Astrocyte (in vitro differentiated cells and primary cell): Measurements from ENCODE around the gene OR9Q1. TPM values are rescaled to one million over a fixed set of nuclear protein-coding genes. Genes with fewer than 3 reads are reported as not detected.

Source experiments
- DNase-seq: peaks from one replicate; pipeline ENCODE4 v3.0.0-alpha.2; 2010; ENCODE audit warnings: low read depth
- FAIRE-seq: peaks from 2 replicates; lab custom pipeline; 2011; peaks lifted over from hg19 to GRCh38; lab: Jason Lieb, UNC
- H2AFZ ChIP-seq: 2 replicates; pipeline ENCODE4 v1.6.0; 2012; ENCODE audit warnings: low read depth, low read length, inconsistent platforms
- H3K27ac ChIP-seq: 2 replicates; pipeline ENCODE4 v1.5.1; 2011; ENCODE audit warnings: low read depth, low read length, inconsistent platforms
- H3K27me3 ChIP-seq: 2 replicates; pipeline ENCODE4 v1.6.0; 2011; ENCODE audit warnings: low read length, inconsistent platforms; ENCODE audit not compliant: insufficient read depth
- H3K36me3 ChIP-seq: 2 replicates; pipeline ENCODE4 v1.5.1; 2011; ENCODE audit warnings: low read length, inconsistent platforms; ENCODE audit not compliant: insufficient read depth
- H3K4me1 ChIP-seq: 2 replicates; pipeline ENCODE4 v1.5.1; 2011; ENCODE audit warnings: low read length, inconsistent platforms; ENCODE audit not compliant: insufficient read depth
- H3K4me2 ChIP-seq: 2 replicates; pipeline ENCODE4 v1.6.0; 2012; ENCODE audit warnings: low read length, inconsistent platforms
- H3K4me3 ChIP-seq: 2 replicates; pipeline ENCODE4 v1.5.1; 2011; ENCODE audit warnings: low read depth, mild to moderate bottlenecking, low read length, inconsistent platforms; ENCODE audit not compliant: insufficient read depth
- H3K79me2 ChIP-seq: 2 replicates; pipeline ENCODE4 v1.6.0; 2012; ENCODE audit warnings: mild to moderate bottlenecking, low read length, inconsistent platforms; ENCODE audit not compliant: insufficient read depth
- H3K9ac ChIP-seq: 2 replicates; pipeline ENCODE4 v1.6.0; 2012; ENCODE audit warnings: mild to moderate bottlenecking, low read length, inconsistent platforms
- H3K9me3 ChIP-seq: 2 replicates; pipeline ENCODE4 v1.5.1; 2012; ENCODE audit warnings: low read depth, mild to moderate bottlenecking, low read length, inconsistent platforms; ENCODE audit not compliant: insufficient read depth
- H4K20me1 ChIP-seq: 2 replicates; pipeline ENCODE4 v1.6.0; 2012; ENCODE audit warnings: low read length, inconsistent platforms; ENCODE audit not compliant: insufficient read depth
- H3K27ac Mint-ChIP-seq: one replicate; pipeline ENCODE4 v1.8.0; 2021; ENCODE audit warnings: mild to moderate bottlenecking, mixed read lengths; ENCODE audit not compliant: unreplicated experiment
- H3K27me3 Mint-ChIP-seq: one replicate; pipeline ENCODE4 v1.8.0; 2021; ENCODE audit warnings: low read depth, mixed read lengths; ENCODE audit not compliant: unreplicated experiment
- H3K36me3 Mint-ChIP-seq: one replicate; pipeline ENCODE4 v1.8.0; 2021; ENCODE audit warnings: low read depth, mixed read lengths; ENCODE audit not compliant: unreplicated experiment
- H3K4me1 Mint-ChIP-seq: one replicate; pipeline ENCODE4 v1.8.0; 2021; ENCODE audit warnings: low read depth, mixed read lengths; ENCODE audit not compliant: unreplicated experiment
- H3K4me3 Mint-ChIP-seq: one replicate; pipeline ENCODE4 v1.8.0; 2021; ENCODE audit warnings: mild to moderate bottlenecking, moderate library complexity, mixed read lengths; ENCODE audit not compliant: unreplicated experiment
- H3K9me3 Mint-ChIP-seq: one replicate; pipeline ENCODE4 v1.8.0; 2021; ENCODE audit warnings: mild to moderate bottlenecking, mixed read lengths; ENCODE audit not compliant: unreplicated experiment
- EZH2 ChIP-seq: IDR thresholded peaks from 2 replicates; pipeline ENCODE4 v1.6.1; 2012; ENCODE audit warnings: mild to moderate bottlenecking, low read length, inconsistent platforms; ENCODE audit not compliant: insufficient read depth
- total RNA-seq: library from RNA; stranded (reverse); gene quantifications from 2 replicates; pipeline ENCODE4 v1.2.1, GENCODE V29; 2021
- TF ChIP-seq, protein P1 (sequence below): IDR thresholded peaks from 2 replicates; pipeline ENCODE4 v1.5.1; 2011; ENCODE audit warnings: low read depth, mild to moderate bottlenecking, inconsistent platforms, low read length, moderate library complexity; ENCODE audit not compliant: insufficient read depth

Gene OR9Q1
- total RNA-seq, 1 donor from 2014 or later = not detected

DNA sequence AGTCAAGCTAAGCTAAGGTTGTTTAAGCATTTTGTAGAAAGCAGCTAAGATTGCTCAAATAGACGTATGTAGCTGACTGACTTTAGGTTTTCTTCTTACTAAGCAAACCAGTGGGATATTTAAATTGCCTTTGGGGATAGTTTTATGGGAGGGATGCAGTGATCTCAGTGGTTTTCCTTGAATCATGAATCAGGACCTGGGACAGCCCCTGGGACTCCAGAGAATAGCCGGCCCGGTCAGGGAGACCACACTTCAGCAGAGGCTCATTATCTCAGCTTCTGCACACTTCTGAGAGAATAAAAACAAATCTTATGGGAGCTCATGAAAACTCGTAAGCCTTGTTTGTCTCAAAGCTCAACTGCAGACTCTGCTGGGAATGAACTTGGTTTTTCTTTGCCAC, 101.8 kb downstream of the OR9Q1 start, which contains the start of gene OR9I1:
Gene OR9I1 (minus strand): TSS at position 62 of the 400 bp plus-strand sequence. CDS start 6,086 bp downstream, outside the sequence.
- Histone ChIP-seq H4K20me1 (no peaks in the 10 kb centered on the region), H3K9ac (no peak within 1 kb of the TSS), H3K4me1 (no peaks in the 10 kb centered on the region), H3K4me2 (no peak within 1 kb of the TSS), H3K9me3 (no peaks in the 10 kb centered on the region), H3K79me2 (no peaks in the 10 kb centered on the region), H2AFZ (no peak within 1 kb of the TSS), H3K27me3 (no peaks in the 10 kb centered on the region), H3K36me3 (no peaks in the 10 kb centered on the region), H3K4me3 (no peak within 1 kb of the TSS), H3K27ac (no peak within 1 kb of the TSS)
- no peak for DNase-seq
- Mint-ChIP-seq H3K27ac (no peak within 1 kb of the TSS), H3K9me3 (no peaks in the 10 kb centered on the region), H3K4me3 (no peak within 1 kb of the TSS), H3K36me3 (no peaks in the 10 kb centered on the region), H3K4me1 (peaks cover 8% of the 10 kb centered on the region), H3K27me3 (no peaks in the 10 kb centered on the region)
- no peak for TF ChIP-seq EZH2
- TF ChIP-seq, protein P1, sequence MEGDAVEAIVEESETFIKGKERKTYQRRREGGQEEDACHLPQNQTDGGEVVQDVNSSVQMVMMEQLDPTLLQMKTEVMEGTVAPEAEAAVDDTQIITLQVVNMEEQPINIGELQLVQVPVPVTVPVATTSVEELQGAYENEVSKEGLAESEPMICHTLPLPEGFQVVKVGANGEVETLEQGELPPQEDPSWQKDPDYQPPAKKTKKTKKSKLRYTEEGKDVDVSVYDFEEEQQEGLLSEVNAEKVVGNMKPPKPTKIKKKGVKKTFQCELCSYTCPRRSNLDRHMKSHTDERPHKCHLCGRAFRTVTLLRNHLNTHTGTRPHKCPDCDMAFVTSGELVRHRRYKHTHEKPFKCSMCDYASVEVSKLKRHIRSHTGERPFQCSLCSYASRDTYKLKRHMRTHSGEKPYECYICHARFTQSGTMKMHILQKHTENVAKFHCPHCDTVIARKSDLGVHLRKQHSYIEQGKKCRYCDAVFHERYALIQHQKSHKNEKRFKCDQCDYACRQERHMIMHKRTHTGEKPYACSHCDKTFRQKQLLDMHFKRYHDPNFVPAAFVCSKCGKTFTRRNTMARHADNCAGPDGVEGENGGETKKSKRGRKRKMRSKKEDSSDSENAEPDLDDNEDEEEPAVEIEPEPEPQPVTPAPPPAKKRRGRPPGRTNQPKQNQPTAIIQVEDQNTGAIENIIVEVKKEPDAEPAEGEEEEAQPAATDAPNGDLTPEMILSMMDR = no peak
- FAIRE-seq = no peak

DNA sequence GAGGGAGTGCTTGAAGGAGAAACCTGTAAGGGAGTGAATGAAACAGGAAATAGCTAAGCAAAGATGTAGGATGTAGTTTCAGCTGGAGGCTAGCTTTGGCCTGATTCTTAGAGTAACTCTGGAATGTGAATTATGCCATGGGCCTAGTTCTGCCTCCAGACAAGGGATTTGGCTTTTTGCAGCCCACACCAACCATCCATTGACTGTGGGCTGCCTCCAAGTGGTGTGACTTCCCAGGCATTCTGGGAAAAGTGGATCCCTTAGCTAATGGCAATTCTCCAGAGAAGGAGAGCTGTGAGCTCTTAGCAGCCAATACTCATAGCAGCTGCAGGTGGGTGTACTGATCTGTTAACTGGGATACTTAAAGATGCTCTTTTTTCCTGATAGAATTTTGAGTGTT, 103.7 kb downstream of the OR9Q1 start:
- Histone ChIP-seq H4K20me1 (no peaks in the 10 kb centered on the region), H3K4me3 (no peak overlapping the region), H3K27me3 (no peaks in the 10 kb centered on the region), H3K27ac (no peak overlapping the region), H3K4me2 (no peak overlapping the region), H2AFZ (no peak overlapping the region), H3K9ac (no peak overlapping the region), H3K9me3 (no peaks in the 10 kb centered on the region), H3K79me2 (no peaks in the 10 kb centered on the region), H3K4me1 (no peaks in the 10 kb centered on the region), H3K36me3 (no peaks in the 10 kb centered on the region)
- no peak for DNase-seq
- TF ChIP-seq EZH2 = no peak
- peak overlapping the region; percentile 72 for H3K27ac Mint-ChIP-seq
- H3K36me3 Mint-ChIP-seq = no peaks in the 10 kb centered on the region
- peaks cover 1% of the 10 kb centered on the region for H3K27me3 Mint-ChIP-seq
- no peak for FAIRE-seq
- H3K4me3 Mint-ChIP-seq = no peak overlapping the region
- H3K9me3 Mint-ChIP-seq = no peaks in the 10 kb centered on the region
- H3K4me1 Mint-ChIP-seq = peaks cover 8% of the 10 kb centered on the region

DNA sequence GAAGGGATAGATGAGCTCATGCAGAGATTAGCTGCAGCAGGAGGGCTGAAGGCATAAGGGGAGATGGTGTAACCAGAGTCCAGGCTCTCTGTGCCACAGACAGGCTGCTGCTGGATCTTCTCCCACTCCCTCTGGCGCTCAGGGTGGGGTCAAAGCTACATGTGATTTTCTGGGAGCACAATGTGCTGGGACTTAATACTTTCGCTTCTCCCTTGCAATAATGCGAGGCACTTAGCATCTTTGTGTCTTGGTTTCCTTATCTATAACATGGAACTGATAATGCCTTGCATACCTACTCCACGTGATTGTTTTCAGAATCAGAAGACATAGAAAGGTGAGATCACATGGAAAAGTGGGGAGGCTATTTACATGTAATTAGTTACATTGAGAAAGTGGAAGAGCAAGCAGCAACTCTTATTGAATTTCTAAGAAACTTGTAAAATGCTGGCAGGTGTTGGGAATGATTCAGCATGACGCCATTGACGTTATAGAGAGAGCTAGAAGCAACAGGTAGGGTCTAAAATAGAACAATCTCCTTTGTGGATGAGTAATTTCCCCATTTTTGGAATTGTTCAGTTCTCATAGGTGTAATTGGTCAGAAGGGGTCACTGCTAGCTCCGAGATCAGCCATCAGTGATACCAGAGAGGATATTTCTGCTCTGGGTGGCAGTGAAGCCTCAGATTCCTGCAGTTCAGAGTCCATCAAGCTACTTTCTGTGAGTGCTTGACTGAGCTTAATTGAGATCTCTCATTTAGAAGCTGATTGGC, 109.8 kb downstream of the OR9Q1 start:
- Histone ChIP-seq H3K27ac (no peak overlapping the region), H3K27me3 (no peaks in the 10 kb centered on the region), H3K9ac (no peak overlapping the region), H3K4me2 (no peak overlapping the region), H4K20me1 (no peaks in the 10 kb centered on the region), H2AFZ (no peak overlapping the region), H3K4me3 (no peak overlapping the region), H3K36me3 (no peaks in the 10 kb centered on the region), H3K4me1 (no peaks in the 10 kb centered on the region), H3K79me2 (no peaks in the 10 kb centered on the region), H3K9me3 (no peaks in the 10 kb centered on the region)
- Mint-ChIP-seq H3K27me3 (peaks cover 5% of the 10 kb centered on the region), H3K9me3 (no peaks in the 10 kb centered on the region), H3K4me3 (no peak overlapping the region), H3K27ac (no peak overlapping the region), H3K36me3 (no peaks in the 10 kb centered on the region), H3K4me1 (no peaks in the 10 kb centered on the region)
- no peak for TF ChIP-seq EZH2
- TF ChIP-seq, protein P1 = no peak
- DNase-seq = no peak
- FAIRE-seq = no peak
